ENCODE data around the gene SPN.
"Not testable (repeated sequence)": the region's sequence is repeated elsewhere in the genome, so short reads cannot be mapped to it uniquely, and the experiment has no call there.

Gene SPN

DNA sequence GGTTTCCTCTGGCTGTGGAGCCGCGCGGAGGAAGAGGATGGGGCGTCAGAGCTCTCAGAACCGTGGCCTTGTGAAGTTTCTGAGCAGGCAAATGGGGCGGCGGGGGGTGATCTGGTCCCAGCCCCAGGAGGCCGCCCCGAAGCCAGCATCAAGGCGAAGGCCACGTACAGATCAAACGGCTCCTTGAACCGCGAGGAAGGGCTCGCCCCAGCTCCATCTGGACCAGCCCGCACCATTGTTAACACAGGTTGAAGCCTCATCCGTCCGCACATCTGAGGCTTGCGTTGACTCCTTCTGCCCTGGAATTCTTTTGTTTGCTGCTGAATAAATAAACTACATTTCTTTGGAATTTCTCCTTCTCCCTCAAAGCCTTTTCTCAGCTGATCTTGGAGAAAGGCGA, 31.4 kb upstream of the SPN start:
- not testable (repeated sequence) for H3K4me3 ChIP-seq (ENCODE audit: low read depth, low read length); H3K9me3 ChIP-seq; DNase-seq; H3K4me1 ChIP-seq; H3K27me3 ChIP-seq; H3K36me3 ChIP-seq

- H3K27me3 ChIP-seq; H3K4me1 ChIP-seq; H3K9me3 ChIP-seq; DNase-seq; H3K4me3 ChIP-seq (ENCODE audit: low read depth, low read length); H3K36me3 ChIP-seq: not testable (repeated sequence)
Measured at GRCh38 chr16:29635902-29636301, 27.1 kb upstream of the SPN start.

DNA sequence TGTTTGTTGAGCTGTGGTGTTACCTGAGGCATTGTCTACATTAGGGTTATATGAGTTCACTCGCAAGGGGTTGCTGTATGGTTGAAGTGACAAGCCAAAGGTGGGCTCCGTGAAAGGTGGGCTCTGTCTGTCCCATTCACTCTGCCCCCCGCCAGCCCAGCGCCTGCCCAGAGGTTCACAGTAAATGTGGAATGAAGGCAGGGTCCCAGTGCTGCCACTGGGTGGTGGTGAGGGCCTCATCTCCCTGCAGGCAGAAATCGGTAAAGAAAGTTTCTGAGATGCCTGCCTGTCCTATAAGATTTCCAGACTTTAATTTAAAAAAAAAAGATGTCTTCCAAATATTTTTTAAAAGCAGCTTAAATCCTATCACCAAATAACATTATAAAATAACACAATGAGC, 26.7 kb upstream of the SPN start:
- not testable (repeated sequence) for H3K4me1 ChIP-seq; DNase-seq; H3K4me3 ChIP-seq (ENCODE audit: low read depth, low read length); H3K36me3 ChIP-seq; H3K27me3 ChIP-seq; H3K9me3 ChIP-seq

GRCh38 chr16:29638751-29639150, 24.3 kb upstream of the SPN start:
- H3K9me3 ChIP-seq; DNase-seq; H3K27me3 ChIP-seq; H3K36me3 ChIP-seq; H3K4me1 ChIP-seq; H3K4me3 ChIP-seq (ENCODE audit: low read depth, low read length): not testable (repeated sequence)

- H3K4me3 ChIP-seq (ENCODE audit: low read depth, low read length), result no peak overlapping the region
- H3K36me3 ChIP-seq, result no peaks in the 10 kb centered on the region
- no peaks in the 10 kb centered on the region for H3K27me3 ChIP-seq
- TF ChIP-seq, protein P1, sequence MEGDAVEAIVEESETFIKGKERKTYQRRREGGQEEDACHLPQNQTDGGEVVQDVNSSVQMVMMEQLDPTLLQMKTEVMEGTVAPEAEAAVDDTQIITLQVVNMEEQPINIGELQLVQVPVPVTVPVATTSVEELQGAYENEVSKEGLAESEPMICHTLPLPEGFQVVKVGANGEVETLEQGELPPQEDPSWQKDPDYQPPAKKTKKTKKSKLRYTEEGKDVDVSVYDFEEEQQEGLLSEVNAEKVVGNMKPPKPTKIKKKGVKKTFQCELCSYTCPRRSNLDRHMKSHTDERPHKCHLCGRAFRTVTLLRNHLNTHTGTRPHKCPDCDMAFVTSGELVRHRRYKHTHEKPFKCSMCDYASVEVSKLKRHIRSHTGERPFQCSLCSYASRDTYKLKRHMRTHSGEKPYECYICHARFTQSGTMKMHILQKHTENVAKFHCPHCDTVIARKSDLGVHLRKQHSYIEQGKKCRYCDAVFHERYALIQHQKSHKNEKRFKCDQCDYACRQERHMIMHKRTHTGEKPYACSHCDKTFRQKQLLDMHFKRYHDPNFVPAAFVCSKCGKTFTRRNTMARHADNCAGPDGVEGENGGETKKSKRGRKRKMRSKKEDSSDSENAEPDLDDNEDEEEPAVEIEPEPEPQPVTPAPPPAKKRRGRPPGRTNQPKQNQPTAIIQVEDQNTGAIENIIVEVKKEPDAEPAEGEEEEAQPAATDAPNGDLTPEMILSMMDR (IDR thresholded peaks at IDR 0.05; ENCODE audit: low read depth, low read length), result peak; percentile 24; the same call in 1 of the 2 replicates
- DNase-seq, result no peak
- H3K9me3 ChIP-seq, result no peaks in the 10 kb centered on the region
- H3K4me1 ChIP-seq, result no peaks in the 10 kb centered on the region
Measured at GRCh38 chr16:29641561-29641960, 21.5 kb upstream of the SPN start.

DNA sequence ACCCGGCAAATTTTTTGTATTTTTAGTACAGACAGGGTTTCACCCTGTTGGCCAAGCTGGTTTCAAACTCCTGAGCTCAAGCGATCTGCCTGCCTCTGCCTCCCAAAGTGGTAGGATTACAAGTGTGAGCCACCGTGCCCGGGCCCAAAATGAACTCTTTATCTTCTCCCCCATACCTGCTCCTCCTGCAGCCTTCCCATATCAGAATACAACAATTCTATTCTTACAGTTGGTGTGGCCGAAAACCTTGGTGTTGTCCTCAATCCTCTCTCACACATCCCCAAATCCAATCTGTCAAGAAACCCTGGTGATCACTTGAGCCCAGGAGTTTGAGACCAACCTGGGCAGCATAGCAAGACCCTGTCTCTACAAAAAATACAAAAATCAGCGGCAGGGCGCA, 19.5 kb upstream of the SPN start:
- no peaks in the 10 kb centered on the region for H3K36me3 ChIP-seq
- no peaks in the 10 kb centered on the region for H3K27me3 ChIP-seq
- no peaks in the 10 kb centered on the region for H3K4me1 ChIP-seq
- H3K4me3 ChIP-seq (ENCODE audit: low read depth, low read length), result no peak overlapping the region
- H3K9me3 ChIP-seq, result no peaks in the 10 kb centered on the region
- DNase-seq, result no peak
- TF ChIP-seq, protein P1 (IDR thresholded peaks at IDR 0.05; ENCODE audit: low read depth, low read length), result no peak

DNA sequence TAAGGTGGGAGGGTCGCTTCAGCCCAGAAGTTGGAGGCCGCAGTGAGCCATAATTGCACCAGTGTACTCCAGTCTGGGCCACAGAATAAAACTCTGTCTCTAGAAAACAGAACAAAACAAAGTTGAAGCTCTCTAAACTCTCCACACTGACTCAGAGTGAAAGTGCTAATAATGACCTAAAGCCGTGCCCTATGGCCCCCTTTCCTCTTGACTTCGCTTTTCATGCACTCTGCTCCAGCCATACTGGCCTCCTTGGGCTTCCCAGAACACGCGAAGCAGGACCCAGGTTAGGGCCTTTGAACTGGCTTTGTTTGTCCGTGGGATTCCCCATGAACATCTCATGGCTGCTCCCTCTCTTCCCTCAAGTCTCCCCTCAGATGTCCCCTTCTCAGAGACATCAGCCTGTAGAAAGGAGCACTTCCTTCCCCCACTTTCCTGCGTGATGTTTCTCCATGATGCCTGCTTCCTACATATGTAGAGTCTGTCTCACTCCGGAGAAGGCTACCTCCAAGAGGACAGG, 18.6 kb upstream of the SPN start:
- Histone ChIP-seq H3K4me3 (ENCODE audit: low read depth, low read length) (no peak overlapping the region), H3K9me3 (no peaks in the 10 kb centered on the region), H3K27me3 (no peaks in the 10 kb centered on the region), H3K4me1 (no peaks in the 10 kb centered on the region), H3K36me3 (no peaks in the 10 kb centered on the region)
- DNase-seq, result no peak
- TF ChIP-seq, protein P1 (IDR thresholded peaks at IDR 0.05; ENCODE audit: low read depth, low read length), result no peak

GRCh38 chr16:29644973-29645693, 17.9 kb upstream of the SPN start:
- Histone ChIP-seq H3K4me1 (no peaks in the 10 kb centered on the region), H3K27me3 (no peaks in the 10 kb centered on the region), H3K9me3 (no peaks in the 10 kb centered on the region), H3K4me3 (ENCODE audit: low read depth, low read length) (no peak overlapping the region), H3K36me3 (no peaks in the 10 kb centered on the region)
- TF ChIP-seq, protein P1 (IDR thresholded peaks at IDR 0.05; ENCODE audit: low read depth, low read length), result no peak
- DNase-seq, result no peak
